HG02678 (cell line): ENCODE results near the gene ADAMTS14.

Source experiments
- ATAC-seq: cut with Tn5 transposase; IDR thresholded peaks from one replicate; pipeline ENCODE4 v1.9.1; 2021; ENCODE audit warnings: mild to moderate bottlenecking, moderate library complexity; ENCODE audit not compliant: unreplicated experiment

ADAMTS14 gene

GRCh38 chr10:70748801-70749573 is 76.7 kb downstream of the ADAMTS14 start:
- no peak for ATAC-seq

GRCh38 chr10:70749756-70750155 is 77.5 kb downstream of the ADAMTS14 start:
- ATAC-seq, result no peak

GRCh38 chr10:70750156-70750703 is 77.9 kb downstream of the ADAMTS14 start:
- no peak for ATAC-seq

GRCh38 chr10:70751356-70751755 is 79.0 kb downstream of the ADAMTS14 start:
- ATAC-seq, result no peak

DNA sequence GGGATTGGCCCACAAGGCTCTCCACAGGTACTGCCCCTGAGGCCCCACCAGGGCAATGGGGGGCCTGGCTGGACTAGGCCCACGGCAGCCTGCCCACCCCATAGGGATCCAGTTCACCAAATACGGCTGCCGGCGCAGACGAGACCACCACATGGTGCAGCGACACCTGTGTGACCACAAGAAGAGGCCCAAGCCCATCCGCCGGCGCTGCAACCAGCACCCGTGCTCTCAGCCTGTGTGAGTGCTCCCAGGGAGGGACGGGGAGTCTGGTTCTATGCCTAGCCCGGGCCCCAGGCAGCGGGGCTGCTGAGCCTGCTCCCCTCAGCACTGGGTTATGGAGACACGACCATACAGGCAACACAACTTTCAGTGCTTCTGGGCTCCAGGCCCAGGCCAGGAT is 79.7 kb downstream of the ADAMTS14 start:
- ATAC-seq, result no peak

DNA sequence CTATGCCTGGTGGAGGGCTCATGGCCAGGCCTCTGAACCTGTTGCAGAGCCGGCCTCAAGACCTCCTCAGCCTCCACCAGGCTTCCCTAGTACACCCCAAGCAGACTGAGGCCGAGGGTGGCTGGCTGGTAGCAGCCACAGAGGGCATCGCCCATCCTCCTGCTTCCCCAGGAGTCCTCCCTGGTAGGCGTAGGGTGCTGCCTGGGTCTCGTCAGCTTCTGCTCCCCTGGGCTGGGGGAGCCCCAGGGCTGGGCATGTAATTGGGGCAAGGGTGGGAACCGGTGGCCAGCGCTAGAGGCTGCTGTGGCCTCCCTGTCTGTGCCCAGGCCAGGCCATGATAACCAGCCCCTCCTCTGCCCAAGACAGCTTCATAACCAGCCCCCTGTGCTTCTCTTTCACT is 80.3 kb downstream of the ADAMTS14 start:
- ATAC-seq, result no peak

DNA sequence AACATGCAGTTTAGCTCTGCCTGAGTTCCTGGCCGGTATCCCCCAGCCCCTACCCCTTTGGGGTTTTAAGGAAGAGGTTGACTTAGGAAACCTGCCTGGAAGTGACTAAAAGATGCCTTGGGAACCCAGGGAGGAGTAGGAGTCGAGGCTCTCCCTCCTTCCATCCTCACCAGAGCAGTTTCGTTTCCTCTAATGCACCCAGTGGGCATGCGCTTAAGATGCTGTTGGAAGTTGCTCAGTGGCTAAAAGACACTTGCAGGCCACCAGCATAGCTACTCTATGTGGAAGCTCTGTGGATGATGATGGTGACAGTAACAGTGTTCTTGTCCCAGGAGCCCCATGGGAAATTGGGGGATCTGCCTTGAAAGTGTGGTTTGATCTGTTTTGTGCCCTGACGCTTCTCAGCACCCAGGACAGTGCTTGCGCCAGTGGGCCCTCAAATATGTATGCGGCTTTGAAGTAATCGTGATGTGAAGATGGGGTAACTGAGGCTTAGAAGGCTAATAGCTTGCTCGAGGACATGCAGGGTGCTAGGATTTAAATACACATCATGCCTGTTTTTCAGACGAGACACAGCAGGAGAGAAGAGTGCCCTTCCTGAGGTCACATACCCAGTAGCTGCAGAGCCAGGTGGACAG is 80.8 kb downstream of the ADAMTS14 start:
- ATAC-seq, result no peak

DNA sequence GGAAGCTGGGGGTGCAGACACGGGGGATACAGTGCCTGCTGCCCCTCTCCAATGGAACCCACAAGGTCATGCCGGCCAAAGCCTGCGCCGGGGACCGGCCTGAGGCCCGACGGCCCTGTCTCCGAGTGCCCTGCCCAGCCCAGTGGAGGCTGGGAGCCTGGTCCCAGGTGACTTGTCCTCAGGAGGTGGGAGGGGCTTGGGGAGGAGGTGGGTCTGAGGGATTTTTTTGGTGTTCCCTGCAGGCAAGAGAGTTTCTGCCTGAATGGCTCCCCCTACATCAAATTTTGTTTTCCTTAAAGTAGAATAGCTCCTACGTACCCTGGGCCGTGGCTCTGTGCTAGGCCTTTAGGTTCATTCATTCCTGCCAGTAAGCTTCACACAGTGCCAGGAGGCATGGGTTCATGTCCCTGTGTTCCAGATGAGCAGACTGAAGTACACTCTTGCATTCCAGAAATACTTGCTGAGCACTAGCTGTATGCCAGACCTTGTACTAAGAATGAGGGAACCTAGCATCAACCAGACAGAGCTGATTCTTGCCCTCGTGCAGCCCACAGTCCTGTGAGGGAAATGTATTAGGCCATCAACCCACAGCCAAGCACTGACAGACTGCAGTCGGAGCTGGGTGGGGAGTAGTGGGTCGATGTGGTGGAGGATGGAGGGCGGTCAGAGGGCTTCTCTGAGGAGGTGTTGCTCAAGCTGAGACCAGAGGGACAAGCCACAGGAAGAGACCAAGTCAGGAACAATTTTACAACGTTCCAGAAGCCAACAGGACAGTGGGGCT is 81.7 kb downstream of the ADAMTS14 start:
- no peak for ATAC-seq

GRCh38 chr10:70756700-70757360 is 84.5 kb downstream of the ADAMTS14 start:
- no peak for ATAC-seq

DNA sequence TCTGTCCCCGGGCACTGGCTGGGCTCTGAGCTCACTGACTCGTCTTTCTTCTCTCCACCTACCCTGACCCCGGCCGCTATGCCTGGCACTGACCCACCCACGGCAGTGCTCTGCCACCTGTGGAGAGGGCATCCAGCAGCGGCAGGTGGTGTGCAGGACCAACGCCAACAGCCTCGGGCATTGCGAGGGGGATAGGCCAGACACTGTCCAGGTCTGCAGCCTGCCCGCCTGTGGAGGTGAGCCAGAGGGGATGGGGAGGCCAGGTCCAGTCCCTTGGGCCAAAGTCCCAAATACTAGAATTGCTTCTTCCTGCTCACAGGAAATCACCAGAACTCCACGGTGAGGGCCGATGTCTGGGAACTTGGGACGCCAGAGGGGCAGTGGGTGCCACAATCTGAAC is 85.5 kb downstream of the ADAMTS14 start:
- ATAC-seq, result no peak

DNA sequence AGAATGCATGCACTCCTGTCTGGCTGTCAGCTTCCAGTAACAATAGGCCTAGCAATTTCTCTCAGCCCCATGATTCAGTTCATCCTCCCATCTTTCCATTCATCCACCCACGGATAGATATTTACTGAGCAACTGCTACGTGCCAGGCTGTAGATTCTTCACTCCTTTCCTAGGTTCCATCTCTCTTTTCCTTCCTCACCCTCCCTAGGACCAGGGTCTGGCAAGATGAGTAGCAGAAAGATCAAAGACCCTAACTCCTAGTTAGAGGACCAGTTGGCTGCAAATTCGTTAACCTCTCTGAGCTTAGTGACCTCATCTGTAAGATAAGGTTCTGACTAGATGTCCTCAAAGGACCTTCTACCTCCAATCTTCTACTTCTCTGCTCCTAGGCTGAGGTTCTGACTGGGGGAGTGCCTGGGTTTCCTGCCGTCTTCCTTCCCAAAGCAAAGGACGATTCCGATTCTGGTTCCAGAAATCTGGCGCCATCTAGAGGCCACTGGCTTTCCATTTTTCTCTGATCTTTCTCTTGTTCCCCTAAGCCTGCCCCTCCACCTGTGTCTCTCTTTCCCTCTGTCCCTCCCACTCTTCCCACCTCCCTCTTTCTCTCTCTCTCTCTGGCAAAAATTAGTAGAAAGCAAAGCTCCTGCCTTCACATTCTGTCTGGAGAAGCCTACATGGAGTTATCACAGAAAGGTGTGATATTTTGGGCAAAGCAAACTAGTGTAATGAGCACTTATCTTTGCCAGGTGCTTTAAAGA is 86.6 kb downstream of the ADAMTS14 start:
- ATAC-seq, result no peak

DNA sequence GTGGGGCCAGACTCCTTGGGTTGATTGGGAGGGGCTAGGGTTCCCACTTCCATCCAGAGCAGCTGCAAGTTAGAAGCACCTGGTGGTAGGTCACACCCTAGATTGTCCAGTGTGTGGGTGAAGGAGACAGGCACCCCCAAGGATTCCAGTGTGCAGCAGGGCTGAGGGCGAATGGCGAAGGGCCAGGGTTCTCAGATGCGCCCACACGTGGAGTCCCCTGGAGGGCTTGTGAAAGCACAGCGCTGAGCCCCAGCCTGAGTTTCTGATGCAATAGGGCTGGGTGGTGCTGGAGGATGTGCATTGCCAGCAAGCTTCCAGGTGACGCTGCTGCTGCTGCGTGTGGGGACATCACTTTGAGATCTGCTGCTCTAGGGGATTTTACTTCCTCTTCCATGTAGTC is 87.5 kb downstream of the ADAMTS14 start:
- no peak for ATAC-seq

- ATAC-seq, result no peak
Observed at GRCh38 chr10:70760271-70760787, 88.0 kb downstream of the ADAMTS14 start.

DNA sequence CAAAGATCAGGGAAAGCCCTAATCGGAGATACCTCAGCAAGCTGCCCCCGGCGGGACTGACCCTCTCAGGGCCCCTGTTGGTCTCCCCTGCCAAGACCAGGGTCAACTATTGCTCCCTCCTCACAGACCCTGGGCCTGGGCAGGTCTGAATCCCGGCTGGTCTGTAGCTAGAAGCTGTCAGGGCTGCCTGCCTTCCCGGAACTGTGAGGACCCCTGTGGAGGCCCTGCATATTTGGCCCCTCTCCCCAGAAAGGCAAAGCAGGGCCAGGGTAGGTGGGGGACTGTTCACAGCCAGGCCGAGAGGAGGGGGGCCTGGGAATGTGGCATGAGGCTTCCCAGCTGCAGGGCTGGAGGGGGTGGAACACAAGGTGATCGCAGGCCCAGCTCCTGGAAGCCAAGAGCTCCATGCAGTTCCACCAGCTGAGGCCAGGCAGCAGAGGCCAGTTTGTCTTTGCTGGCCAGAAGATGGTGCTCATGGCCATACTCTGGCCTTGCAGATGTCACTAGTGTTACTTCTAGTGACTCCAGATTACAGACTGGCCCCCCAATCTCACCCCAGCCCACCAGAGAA is 88.8 kb downstream of the ADAMTS14 start:
- ATAC-seq, result no peak

GRCh38 chr10:70761727-70762350 is 89.5 kb downstream of the ADAMTS14 start:
- no peak for ATAC-seq

DNA sequence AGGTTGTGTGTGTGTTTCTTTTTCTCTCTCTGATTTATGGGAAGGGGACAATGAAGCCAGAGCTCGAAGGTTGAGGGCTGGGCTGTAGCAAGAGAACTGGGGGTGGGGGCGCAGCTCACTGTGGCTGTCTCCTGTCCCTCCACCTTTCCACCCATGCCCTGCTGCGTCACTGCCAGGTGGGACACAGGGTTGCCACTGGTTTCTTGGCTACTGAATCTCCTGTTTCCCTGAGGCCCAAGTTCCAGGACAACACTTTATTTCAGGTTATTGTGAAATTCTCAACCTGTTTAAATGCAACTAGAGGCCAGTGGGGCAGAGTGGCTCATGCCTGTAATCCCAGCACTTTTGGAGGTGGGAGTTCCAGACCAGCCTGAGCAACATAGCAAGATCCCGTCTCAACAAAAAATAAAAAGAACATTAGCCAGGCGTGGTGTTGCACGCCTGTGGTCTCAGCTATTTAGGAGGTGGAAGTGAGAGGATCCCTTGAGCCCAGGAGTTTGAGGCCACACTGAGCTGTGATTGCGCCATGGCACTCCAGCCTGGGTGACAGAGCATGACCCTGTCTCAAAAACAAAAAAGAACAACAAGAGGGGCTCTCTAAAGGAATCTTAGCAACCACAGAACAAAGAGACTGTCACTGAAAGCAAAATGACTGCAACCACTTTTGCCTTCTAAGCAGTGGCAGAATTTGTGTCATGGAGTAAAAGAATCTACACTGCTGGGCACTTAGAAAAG is 90.3 kb downstream of the ADAMTS14 start:
- no peak for ATAC-seq

GRCh38 chr10:70763567-70763966 is 91.3 kb downstream of the ADAMTS14 start:
- ATAC-seq, result no peak

- no peak for ATAC-seq
Observed at GRCh38 chr10:70765794-70766594, 93.7 kb downstream of the ADAMTS14 start.
